GM18526 (cell line): Measurements from ENCODE around the gene GPSM3.

Experiments
- POLR2A ChIP-seq: IDR thresholded peaks from 3 replicates; pipeline ENCODE4 v1.6.1; 2011; ENCODE audit not compliant: insufficient read length; ENCODE audit errors: extremely low read depth

GPSM3 gene

DNA sequence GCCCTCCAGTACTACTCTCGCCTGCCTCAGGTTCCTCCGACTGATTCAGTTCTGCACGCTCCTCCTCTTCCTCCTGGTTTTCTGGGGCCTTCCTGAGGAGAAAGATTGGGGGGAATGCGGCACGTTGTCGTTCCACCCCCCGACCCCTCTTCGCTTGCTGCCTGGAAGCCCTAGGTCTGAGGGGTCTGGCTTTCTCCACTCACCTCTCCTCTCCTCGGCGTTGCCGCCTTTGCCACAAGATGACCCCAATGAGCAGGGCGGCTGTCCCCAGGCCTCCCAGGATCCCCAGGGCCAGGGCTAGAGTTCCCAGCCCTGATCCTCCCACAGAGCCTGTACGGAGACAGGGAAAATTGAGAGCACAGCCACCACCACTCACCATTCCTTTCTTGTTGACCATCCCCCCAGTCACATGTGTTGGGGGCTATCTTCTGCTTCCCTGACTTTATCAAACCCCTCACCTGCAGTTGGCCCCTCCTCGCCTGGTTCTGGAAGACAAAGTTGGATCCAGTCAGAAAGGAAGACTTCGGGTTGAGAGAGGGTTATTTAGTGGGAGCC, 11.2 kb downstream of the GPSM3 start:
- no peak for TF ChIP-seq POLR2A

DNA sequence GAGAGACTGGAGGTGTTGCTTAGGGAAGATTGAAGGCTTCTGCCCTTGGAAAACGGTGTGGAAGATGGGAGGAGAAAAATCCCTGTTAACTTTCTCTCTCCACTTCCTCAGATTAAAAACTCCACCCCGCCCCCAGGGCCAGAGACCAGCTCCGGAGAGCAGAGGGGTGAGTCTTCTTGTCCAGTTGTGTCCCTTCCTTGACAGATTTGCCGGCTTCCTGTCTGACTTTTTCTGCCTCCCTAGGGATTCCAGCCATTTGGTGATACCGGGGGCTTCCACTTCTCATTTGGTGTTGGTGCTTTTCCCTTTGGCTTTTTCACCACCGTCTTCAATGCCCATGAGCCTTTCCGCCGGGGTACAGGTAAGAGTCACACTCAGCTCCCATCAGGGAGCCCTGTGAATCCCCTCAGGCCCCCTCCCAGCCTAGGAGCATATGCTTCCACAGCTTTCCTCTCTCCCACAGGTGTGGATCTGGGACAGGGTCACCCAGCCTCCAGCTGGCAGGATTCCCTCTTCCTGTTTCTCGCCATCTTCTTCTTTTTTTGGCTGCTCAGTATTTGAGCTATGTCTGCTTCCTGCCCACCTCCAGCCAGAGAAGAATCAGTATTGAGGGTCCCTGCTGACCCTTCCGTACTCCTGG, 12.6 kb downstream of the GPSM3 start:
- TF ChIP-seq POLR2A = no peak

DNA sequence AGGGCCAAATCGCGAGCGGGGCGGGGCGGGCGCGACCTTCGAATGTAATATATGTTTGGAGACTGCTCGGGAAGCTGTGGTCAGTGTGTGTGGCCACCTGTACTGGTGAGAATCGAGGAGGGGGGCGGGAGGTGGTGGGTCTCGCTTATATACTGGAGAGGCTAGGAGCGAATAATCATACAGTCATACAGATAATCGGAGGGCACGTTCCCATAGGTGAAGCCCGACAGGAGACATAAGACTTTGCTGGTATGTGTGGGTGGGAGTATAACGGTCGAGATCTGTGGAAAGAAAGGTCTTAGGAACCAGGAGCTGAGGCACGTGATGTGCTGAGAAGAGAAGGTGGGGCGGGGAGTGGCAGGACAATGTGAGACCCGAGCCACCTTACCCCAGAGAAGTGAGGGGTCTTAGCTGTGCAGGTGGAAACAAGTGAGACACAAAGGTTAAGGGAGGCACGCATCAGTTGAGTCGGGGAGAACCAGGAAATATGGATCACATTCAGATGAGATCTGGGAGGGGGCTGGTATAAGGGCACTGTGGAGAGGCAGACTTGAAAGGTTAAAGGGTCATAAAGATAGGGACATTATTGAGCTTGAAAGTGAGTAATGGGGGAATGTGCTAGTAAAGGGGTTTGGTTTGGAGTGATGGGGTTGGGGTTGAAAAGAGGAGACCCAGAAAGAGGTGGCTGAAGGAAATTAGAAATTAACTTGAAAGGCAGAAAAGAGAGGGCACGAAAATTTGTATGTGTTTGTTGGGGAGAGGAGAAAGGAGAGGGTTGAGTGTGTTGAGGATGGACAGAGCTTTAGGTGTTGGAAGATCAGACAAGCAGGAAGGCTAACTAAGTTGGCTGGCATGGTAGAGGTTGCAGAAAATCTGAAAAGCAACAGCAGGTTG, 13.6 kb downstream of the GPSM3 start:
- TF ChIP-seq POLR2A = no peak

DNA sequence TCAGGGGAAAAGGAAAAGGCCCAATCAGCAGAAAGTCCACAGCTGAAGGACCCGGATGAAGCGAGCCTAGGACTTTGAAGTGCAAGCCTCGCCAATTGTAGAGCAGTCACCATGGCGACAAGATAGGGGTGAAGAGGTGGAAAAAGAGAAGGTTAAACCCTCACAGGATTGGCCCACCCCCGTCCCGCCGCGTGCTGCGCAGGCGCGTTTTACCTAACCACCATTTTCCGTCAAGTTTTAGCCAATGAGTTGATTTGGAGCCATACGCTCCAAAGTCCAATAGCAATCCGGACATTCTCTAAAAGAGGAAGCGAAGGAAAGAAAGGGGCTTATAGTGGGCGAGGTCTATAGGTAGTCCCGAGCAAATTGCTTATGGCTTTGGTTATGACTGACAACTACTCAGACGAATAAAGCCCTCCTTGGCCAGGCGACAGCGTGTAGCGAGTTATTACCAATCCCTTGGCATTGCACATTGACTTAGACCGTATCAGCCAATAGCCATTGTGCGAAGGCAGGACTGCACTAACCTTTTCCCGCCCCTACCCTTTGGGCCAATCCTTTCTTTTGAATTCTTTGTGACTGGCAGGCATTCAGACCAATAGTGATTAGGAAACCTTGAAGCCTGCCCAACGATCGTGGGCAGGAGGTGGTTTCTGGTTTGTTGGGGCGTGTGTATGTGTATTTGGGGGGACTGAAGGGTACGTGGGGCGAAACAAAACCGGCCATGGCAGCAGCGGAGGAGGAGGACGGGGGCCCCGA, 14.5 kb downstream of the GPSM3 start, which contains the start of gene RNF5:
TSS of gene RNF5 (plus strand) at position 618 of the 759 bp plus-strand sequence. CDS start at position 725, 107 bp downstream.
- peak; percentile 17 for TF ChIP-seq POLR2A

DNA sequence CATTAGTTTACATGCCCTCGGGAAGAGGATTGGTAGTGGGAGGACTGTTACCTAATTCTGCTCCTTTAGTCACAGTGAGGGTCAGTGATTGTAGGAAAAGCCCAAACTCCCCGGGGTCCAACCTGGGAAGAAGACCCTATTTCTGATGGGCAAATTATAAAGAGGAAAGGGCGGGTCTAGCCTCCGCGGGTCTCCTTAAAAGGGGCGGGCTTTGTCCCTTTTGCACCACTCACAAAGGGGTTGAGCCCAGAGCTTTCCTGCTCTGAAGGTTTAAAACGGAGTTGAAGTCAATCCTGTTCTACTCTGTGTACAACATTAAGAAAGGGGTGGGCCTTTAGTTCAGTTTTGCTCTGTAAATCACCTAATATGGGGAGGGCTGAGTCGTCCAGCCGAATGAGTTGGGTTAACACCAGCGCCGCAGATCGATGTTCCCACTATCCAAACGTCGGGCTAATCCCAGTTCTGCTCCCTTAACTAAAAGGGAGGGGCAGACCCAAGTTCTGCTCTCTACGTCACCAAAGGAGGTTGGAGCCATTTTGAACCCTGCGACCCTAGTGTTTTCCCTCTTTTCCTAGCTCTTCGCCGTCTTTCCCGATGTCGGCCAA, 15.2 kb downstream of the GPSM3 start:
- no peak for TF ChIP-seq POLR2A

DNA sequence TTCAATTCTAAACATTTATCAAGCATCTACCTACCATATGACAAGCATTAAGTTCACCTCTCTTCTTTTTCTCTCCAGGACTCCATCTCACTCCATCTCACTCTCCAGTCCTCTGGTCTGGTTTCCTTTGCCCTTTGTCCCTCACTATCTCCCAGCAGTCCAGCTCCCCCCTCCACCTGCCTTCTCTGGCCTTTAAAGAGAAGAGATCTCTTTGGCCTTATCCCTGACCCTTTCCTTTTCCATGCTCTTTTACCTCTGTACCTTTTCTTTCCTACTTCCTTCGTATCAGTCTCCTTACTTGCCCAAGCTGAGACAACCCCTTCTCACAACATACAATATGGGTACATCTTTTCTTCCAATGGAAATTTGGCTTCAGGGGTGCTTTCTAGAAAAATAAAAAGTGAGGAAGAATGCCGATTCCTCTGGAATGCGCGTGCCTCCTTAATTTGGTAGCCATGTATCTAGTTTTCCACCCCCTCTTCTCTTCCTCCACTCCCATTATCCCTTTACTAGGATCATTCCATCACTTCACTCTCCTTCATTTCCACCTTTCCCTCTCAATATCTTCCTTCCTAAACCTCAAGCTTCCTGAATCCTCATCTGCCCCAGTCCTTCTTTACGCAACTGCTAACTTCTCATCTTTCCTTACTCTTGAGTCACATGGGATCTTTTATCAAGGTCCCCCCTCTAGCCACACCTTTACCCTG, 15.8 kb downstream of the GPSM3 start:
- no peak for TF ChIP-seq POLR2A

DNA sequence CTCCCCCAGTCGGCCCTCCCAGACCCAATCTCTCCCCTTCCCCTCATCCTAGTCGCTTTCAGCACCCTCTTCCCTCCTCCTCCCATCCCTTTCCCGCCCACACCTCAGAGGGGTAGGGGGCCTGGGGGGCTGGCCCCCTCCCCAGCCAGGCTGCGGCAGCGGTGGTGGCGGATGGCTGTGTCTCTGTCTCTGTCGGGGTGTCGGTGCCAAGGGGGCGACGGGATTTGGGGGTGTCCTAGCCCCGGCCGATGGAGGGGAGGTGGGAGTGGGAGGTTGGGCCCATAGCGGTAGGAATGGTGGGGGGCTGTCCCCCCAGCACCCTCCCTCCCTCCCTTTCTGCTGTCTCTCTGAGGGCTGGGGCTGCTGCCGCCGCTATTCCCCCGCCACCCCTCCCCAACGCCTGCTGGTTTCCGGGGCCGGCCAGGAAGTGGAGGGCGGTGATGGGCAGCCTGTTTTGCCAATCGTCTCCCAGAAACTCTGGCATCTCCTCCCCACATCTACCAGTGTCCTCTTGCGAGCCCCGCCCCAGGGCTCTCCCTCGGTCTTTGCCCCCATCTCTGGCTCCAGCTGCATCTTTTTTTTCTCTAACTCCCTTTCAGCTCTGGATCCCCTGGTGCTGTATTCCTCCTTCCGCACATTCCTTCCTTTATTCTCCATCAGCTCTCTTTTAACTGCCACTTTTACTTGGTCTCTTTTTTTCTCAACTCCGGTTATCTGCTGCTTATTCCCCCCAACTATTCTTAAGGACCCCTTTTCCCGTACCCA, 16.6 kb downstream of the GPSM3 start, which contains the start of gene AGPAT1:
TSS of gene AGPAT1 (minus strand) at position 374 of the 765 bp plus-strand sequence. CDS start 4,588 bp downstream, outside the sequence.
- TF ChIP-seq POLR2A = peak; percentile 62

DNA sequence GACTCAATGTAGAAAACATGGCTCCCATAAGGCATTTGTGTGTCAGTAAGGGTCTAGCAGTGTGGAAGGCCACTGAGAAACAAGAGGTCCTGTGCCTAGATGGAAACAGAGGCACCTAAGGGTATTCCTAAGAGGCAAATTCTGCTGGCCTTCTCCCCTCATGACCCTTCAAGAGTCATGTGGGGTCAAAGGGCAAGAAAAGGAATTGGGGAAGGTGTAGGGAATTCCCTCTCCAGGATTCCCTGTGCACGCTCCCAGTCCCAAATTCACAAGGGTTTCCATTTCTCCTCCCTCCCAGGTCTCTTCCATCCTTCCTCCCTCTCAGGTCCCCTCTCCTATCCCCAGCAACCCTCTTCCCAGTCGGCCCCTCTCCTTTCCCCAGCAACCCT, 17.1 kb downstream of the GPSM3 start:
- no peak for TF ChIP-seq POLR2A

DNA sequence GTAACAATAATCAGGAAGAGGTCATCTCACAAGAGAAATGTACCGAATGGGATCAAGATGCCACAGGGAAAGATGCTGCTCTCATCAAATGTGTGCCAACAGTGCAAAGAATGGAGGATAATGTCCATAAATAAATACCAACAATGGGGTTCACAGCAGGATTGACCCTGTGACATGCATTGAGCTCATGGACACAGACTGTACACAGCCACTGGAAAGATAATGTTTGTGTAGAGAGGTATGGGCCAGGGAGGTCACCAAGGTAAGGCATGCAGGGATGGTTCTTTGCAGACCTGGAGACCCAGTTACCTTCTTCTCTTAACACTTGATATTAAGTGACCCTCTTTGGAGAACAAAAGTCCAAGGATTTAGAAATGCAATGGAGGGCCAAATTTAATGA, 18.0 kb downstream of the GPSM3 start:
- no peak for TF ChIP-seq POLR2A

DNA sequence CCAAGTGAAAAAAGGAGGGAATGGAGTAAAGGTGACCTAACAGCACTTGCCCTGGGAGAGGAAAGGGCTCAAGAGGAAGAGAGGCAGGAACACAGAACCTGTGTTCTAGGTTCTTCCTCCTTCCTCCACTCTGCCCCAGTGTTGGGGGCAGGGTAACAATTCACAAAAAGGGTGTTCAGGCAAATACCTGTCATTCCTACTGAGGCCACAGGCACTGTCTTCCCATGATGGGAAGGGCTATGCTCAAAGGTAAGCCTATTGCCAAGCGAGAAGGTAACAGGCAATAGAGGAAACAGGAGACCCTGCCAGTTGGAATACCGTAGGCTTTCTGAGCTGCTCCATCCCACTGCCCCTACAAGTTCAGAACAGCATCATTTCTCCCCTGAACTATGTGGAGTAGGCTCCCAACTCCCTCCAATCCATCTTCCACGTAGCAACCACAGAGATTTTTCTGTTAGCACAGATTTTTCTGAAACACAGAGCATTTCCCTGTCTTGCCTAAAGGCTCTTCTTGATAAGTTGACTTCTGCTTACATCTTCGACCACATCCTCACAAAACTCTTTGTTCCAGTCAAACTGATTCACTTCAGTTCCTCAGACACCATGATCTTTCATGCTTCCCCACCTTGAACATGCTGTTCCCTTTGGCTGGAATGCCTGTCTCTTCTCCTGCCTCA, 19.3 kb downstream of the GPSM3 start:
- no peak for TF ChIP-seq POLR2A

DNA sequence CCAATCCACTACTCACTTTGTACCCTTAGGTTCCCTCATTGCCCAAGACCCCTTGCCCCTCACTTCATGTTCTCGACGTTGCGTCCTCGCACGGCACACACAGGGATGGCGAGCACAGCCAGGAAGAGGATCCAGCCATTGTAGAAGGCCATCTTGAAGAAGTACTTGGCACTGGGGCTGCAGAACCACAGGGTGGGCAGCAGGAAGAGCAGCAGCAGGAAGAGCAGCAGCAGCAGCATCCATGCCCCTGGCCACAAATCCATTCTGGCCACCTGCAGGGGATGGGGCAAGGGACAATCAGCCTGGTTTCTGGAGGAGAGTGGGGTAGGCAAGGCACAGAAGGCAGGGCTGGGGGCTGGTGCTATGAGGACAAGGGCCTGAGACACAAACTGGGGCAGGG, 21.2 kb downstream of the GPSM3 start:
- TF ChIP-seq POLR2A = no peak

DNA sequence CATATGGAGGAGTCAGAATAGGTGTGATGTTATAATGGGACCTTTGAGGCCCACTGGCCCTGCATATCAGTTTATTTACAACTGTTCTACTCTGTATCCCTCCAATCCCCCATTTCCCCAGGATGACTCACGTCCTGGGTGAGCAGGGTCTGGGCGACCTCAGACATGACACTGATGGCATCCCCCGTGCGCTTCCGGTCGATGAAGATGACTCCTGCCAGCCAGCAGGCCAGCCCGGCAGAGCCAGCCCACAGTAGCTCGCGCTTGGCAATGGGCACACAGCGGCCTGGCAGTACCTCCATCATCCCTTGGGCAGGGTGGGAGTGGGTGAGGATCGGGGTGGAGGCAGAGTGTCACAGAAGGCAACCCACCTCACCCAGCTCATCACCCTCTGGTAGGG, 22.1 kb downstream of the GPSM3 start:
- TF ChIP-seq POLR2A = no peak
